Peyer's patch (tissue), 4 donors: ENCODE data around the gene WDR89. TPM values are rescaled to one million over a fixed set of nuclear protein-coding genes. Genes with fewer than 3 reads are reported as not detected.

Experiments used
- DNase-seq, 3 donors: peaks; one replicate each; pipeline ENCODE4 v3.0.0-alpha.2; 2017 to 2019
- H3K27ac ChIP-seq, 4 donors: fragments of 200-600 bp; sonication (generic); one replicate each; pipeline ENCODE4 v1.5.1; 2016 to 2019
- H3K27me3 ChIP-seq, 2 donors: fragments of 200-600 bp; sonication (generic); one replicate each; pipeline ENCODE4 v1.5.1; 2019
- H3K36me3 ChIP-seq, 3 donors: fragments of 200-600 bp; sonication (generic); one replicate each; pipeline ENCODE4 v1.5.1; 2016 to 2019
- H3K4me1 ChIP-seq, 4 donors: fragments of 200-600 bp; sonication (generic); one replicate each; pipeline ENCODE4 v1.5.1; 2016 to 2019
- H3K4me3 ChIP-seq, 4 donors: fragments of 200-600 bp; sonication (generic); 1 replicate in 3 of 4; 2 replicates in 1 of 4; pipeline ENCODE4 v1.5.1; 2016 to 2019; ENCODE audit warnings: mild to moderate bottlenecking in 1 of 4
- H3K9me3 ChIP-seq, 4 donors: fragments of 200-600 bp; sonication (generic); one replicate each; pipeline ENCODE4 v1.5.1; 2016 to 2019; ENCODE audit warnings: mild to moderate bottlenecking in 1 of 4
- CTCF ChIP-seq, 6 experiments: fragments of 450-650 bp in 4 of 6; fragments of 200-600 bp in 2 of 6; sonication (generic) in 1 of 6; IDR thresholded peaks; one replicate each; pipeline ENCODE4 v1.5.1; 2017 to 2019; ENCODE audit warnings: antibody characterized with exemption in 6 of 6, mild to moderate bottlenecking in 3 of 6, moderate library complexity in 1 of 6
- POLR2A ChIP-seq, 2 donors: fragments of 450-650 bp; IDR thresholded peaks; one replicate each; pipeline ENCODE4 v1.5.1; 2017; ENCODE audit warnings: antibody characterized with exemption in 2 of 2, mild to moderate bottlenecking in 2 of 2, moderate library complexity in 2 of 2
- total RNA-seq, 4 donors: library from RNA; depleted of rRNA; stranded (reverse); fragments of >200 nt; gene quantifications; one replicate each; pipeline ENCODE4 v1.1.0, GENCODE V29; 2016

WDR89 gene
- total RNA-seq = 1 to 10 TPM; 3.2 to 7.4 (median 5.6) TPM

DNA sequence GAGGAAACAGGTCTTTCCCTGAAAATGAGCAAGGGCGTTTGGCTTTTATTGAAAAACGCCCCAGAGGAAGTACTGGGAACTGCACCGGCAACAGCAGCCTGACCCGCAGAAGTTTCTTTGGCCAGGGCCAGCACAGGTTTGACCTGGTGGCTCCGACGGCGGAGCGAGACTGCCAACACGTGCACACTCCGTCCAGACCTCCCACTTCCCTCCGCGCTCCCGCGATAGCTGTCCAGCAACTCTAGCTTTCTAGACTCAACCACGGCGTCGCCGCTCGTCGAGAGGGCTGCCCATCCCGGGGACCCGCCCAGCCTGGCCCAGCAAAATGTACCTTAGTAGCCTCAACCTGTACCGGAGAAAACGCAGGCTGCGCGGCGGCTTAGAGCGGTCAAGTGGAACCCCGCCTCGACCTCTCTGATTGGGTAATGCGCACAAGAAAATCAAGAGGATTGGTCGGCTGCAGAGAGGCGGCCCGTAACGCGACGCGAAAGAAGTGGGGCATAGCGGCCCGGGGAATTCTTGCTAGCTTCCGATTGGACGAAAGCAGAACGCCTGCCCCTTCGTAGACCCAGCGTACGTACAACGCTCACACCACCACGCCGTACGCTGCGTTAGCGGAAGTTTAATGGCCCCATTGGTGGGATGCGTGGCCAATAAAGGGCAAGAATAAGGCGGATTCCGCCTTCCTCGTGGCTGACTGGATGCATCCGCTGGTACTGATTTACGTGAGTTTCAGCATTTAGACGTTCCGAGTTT lies at the start of gene WDR89:
Gene WDR89, minus strand, starts transcription at position 399 of the 756 bp plus-strand sequence. CDS start 41,929 bp downstream, outside the sequence.
- H3K4me3 ChIP-seq = peak within 1 kb of the TSS; percentile 54 to 81 (median 68)
- DNase-seq = peak; percentile 95 to 99 (median 96)
- no peaks in the 10 kb centered on the region for H3K36me3 ChIP-seq
- peak within 1 kb of the TSS; percentile 90 to 97 (median 96) for H3K27ac ChIP-seq
- H3K4me1 ChIP-seq = peaks cover 0 to 14% (median 2%) of the 10 kb centered on the region in 4 donors
- no peaks in the 10 kb centered on the region for H3K9me3 ChIP-seq
- TF ChIP-seq CTCF (IDR thresholded peaks at IDR 0.05) = peak; percentile 68 to 89 (median 82)
- TF ChIP-seq POLR2A (IDR thresholded peaks at IDR 0.05) = peak; percentile 38 to 57
- no peaks in the 10 kb centered on the region for H3K27me3 ChIP-seq

DNA sequence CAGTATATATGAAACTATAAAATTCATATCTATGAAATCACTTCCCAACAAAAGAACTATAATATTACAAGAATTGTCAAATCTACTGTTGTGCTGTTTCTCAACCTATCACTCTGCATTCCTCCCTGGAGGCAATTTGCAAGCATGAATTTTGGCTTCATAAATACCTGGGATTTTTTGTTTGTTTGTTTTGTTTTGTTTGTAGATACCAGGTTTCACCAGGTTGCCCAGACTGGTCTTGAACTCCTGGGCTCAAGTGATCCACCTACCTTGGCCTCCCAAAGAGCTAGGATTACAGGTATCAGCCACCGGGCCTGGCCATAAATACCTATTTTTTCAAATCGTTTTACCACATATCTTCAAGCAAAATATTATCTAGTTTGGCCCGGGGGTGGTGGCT lies 47.5 kb upstream of the WDR89 start:
- Histone ChIP-seq H3K9me3 (no peaks in the 10 kb centered on the region), H3K4me3 (no peak overlapping the region), H3K27ac (no peak overlapping the region), H3K36me3 (no peaks in the 10 kb centered on the region), H3K4me1 (no peaks in the 10 kb centered on the region), H3K27me3 (no peaks in the 10 kb centered on the region)
- TF ChIP-seq CTCF (IDR thresholded peaks at IDR 0.05) (no peak), POLR2A (IDR thresholded peaks at IDR 0.05) (no peak)
- DNase-seq = no peak

DNA sequence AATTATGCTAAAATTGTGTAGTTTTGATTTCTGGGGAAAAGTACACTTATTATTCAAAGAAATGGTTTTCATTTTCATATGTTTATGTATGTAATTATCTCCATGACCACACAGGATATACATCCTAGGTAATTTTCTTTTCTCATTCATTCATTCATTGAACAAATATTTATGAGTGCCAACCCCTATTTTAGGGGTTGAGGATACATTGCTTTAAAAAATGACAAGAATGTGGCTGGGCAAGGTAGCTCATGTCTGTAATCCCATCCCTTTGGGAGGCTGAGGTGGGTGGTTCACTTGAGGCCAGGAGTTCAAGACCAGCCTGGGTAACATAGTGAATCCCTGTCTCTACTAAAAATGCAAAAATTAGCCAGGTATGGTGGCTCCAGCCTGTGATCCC lies 45.3 kb upstream of the WDR89 start:
- no peaks in the 10 kb centered on the region for H3K9me3 ChIP-seq
- DNase-seq = no peak
- TF ChIP-seq POLR2A (IDR thresholded peaks at IDR 0.05) = no peak
- no peak for TF ChIP-seq CTCF (IDR thresholded peaks at IDR 0.05)
- H3K27me3 ChIP-seq = no peaks in the 10 kb centered on the region
- H3K4me3 ChIP-seq = no peak overlapping the region
- no peaks in the 10 kb centered on the region for H3K4me1 ChIP-seq
- H3K36me3 ChIP-seq = no peaks in the 10 kb centered on the region
- H3K27ac ChIP-seq = no peak overlapping the region

GRCh38 chr14:63685401-63685800 lies 43.7 kb upstream of the WDR89 start:
- no peaks in the 10 kb centered on the region for H3K36me3 ChIP-seq
- H3K9me3 ChIP-seq = no peaks in the 10 kb centered on the region
- no peaks in the 10 kb centered on the region for H3K4me1 ChIP-seq
- no peak overlapping the region for H3K4me3 ChIP-seq
- no peak for DNase-seq
- H3K27me3 ChIP-seq = no peaks in the 10 kb centered on the region
- H3K27ac ChIP-seq = no peak overlapping the region
- TF ChIP-seq POLR2A (IDR thresholded peaks at IDR 0.05) = no peak
- no peak for TF ChIP-seq CTCF (IDR thresholded peaks at IDR 0.05)

GRCh38 chr14:63682727-63683593 lies 41.3 kb upstream of the WDR89 start:
- Histone ChIP-seq H3K36me3 (no peaks in the 10 kb centered on the region), H3K4me1 (no peaks in the 10 kb centered on the region), H3K27ac (no peak overlapping the region), H3K4me3 (no peak overlapping the region), H3K27me3 (no peaks in the 10 kb centered on the region), H3K9me3 (no peaks in the 10 kb centered on the region)
- DNase-seq = no peak
- no peak for TF ChIP-seq CTCF (IDR thresholded peaks at IDR 0.05)
- TF ChIP-seq POLR2A (IDR thresholded peaks at IDR 0.05) = no peak
